Right lobe of liver (tissue), 4 donors: Measurements from ENCODE around the gene UROC1.

Experiments used
- POLR2A ChIP-seq: fragments of 450-650 bp; IDR thresholded peaks from one replicate; pipeline ENCODE4 v1.6.1; 2017; ENCODE audit warnings: antibody characterized with exemption, mild to moderate bottlenecking
- TF ChIP-seq, protein P1 (sequence below), 4 donors: fragments of 200-600 bp in 3 of 4; fragments of 450-650 bp in 1 of 4; IDR thresholded peaks; one replicate each; pipeline versions ENCODE4 v1.5.1 to v1.8.0; 2016 to 2022; ENCODE audit warnings: antibody characterized with exemption in 4 of 4, mild to moderate bottlenecking in 2 of 4
- donor health status: DM: no; HTN: no; CAD: no.
- donor health status: DM: no; HTN: no; CAD: no.
- donor health status: DM: no; HTN: yes; CAD: no.

DNA sequence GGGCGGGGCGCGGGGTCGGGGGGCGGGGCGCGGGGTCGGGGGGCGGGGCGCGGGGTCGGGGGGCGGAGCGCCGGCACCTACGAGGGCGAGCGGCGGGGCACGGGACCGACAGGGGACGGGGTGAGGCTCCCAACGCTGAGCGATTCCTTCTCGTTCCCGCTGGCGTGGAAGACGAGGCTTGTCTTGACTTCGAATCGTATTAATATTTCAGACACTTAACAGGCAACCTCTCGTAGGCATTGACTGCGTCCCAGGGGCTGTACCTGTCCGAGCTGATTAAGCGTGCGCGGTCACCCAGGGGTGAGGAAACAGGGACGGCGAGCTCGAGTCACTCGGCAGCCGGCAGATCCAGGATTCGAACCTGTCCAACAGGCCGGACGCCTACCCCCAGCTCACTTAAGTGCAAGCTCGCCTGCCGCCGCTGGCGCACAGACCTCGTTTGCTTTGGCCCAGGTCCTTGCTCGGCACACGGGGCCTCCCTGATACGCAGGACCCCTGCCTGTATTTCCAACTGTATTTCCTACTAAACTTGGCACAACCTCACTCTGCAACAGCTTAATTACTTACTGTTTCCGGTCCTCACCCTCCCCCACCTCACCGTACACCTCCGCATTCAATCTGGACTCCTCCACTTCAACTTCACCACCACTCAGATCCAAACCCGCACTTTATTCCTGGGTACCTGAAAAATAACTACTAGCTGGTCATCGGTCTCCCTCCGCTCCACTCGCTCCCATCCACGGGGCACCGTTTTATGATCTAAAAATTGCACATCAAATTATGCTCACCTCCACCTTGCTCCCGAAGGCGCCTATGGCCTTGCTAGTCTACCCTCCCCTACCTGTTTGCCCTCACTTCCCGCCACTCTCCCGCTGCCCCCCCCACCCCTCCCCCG lies 41.2 kb downstream of the UROC1 start:
- TF ChIP-seq, protein P1, sequence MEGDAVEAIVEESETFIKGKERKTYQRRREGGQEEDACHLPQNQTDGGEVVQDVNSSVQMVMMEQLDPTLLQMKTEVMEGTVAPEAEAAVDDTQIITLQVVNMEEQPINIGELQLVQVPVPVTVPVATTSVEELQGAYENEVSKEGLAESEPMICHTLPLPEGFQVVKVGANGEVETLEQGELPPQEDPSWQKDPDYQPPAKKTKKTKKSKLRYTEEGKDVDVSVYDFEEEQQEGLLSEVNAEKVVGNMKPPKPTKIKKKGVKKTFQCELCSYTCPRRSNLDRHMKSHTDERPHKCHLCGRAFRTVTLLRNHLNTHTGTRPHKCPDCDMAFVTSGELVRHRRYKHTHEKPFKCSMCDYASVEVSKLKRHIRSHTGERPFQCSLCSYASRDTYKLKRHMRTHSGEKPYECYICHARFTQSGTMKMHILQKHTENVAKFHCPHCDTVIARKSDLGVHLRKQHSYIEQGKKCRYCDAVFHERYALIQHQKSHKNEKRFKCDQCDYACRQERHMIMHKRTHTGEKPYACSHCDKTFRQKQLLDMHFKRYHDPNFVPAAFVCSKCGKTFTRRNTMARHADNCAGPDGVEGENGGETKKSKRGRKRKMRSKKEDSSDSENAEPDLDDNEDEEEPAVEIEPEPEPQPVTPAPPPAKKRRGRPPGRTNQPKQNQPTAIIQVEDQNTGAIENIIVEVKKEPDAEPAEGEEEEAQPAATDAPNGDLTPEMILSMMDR (IDR thresholded peaks at IDR 0.05): no peak
- TF ChIP-seq POLR2A: no peak
